ENCODE measurements around the gene ZNF451.
"Not testable (repeated sequence)": the region's sequence is repeated elsewhere in the genome, so short reads cannot be mapped to it uniquely, and the experiment has no call there.

The ZNF451 gene

GRCh38 chr6:57047859-57048258 is 42.1 kb upstream of the ZNF451 start:
- not testable (repeated sequence) for H3K27me3 ChIP-seq (ENCODE audit: insufficient read depth, low read length, poor library complexity, severe bottlenecking); H3F3A ChIP-seq (ENCODE audit: low read depth); H3K9me3 ChIP-seq (ENCODE audit: insufficient read depth, low read depth, low read length); H3K9me2 ChIP-seq (replicated peaks; ENCODE audit: low read depth, low read length); H2AFZ ChIP-seq (ENCODE audit: low read length)
- H3K4me1 ChIP-seq (ENCODE audit: insufficient read depth, low read length, poor library complexity, severe bottlenecking), result peaks cover 34% of the 10 kb centered on the region
- peaks cover 39% of the 10 kb centered on the region for H4K20me1 ChIP-seq (ENCODE audit: insufficient read depth, low read length, poor library complexity, severe bottlenecking)
- peak overlapping the region; percentile 79 for H3K4me2 ChIP-seq (ENCODE audit: low read depth, low read length, poor library complexity, severe bottlenecking)
- H3K36me3 ChIP-seq (ENCODE audit: insufficient read depth, low read length), result peaks cover 22% of the 10 kb centered on the region
- H3K79me2 ChIP-seq (ENCODE audit: insufficient read depth, low read length), result peaks cover 42% of the 10 kb centered on the region
- peak overlapping the region; percentile 59 for H3K9ac ChIP-seq (ENCODE audit: low read depth, low read length, poor library complexity, severe bottlenecking)
- peak overlapping the region; percentile 73 for H3K4me3 ChIP-seq (ENCODE audit: low read length, poor library complexity, severe bottlenecking)

- TF ChIP-seq EZH2phosphoT487 (IDR thresholded peaks at IDR 0.05; ENCODE audit: borderline replicate concordance), result no peak
- TF ChIP-seq, protein P1, sequence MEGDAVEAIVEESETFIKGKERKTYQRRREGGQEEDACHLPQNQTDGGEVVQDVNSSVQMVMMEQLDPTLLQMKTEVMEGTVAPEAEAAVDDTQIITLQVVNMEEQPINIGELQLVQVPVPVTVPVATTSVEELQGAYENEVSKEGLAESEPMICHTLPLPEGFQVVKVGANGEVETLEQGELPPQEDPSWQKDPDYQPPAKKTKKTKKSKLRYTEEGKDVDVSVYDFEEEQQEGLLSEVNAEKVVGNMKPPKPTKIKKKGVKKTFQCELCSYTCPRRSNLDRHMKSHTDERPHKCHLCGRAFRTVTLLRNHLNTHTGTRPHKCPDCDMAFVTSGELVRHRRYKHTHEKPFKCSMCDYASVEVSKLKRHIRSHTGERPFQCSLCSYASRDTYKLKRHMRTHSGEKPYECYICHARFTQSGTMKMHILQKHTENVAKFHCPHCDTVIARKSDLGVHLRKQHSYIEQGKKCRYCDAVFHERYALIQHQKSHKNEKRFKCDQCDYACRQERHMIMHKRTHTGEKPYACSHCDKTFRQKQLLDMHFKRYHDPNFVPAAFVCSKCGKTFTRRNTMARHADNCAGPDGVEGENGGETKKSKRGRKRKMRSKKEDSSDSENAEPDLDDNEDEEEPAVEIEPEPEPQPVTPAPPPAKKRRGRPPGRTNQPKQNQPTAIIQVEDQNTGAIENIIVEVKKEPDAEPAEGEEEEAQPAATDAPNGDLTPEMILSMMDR (conservative IDR thresholded peaks at IDR 0.05; ENCODE audit: low read length), result no peak
- H3K36me3 ChIP-seq (ENCODE audit: insufficient read depth, low read length), result peaks cover 30% of the 10 kb centered on the region
- H3K9me2 ChIP-seq (replicated peaks; ENCODE audit: low read depth, low read length), result no peaks in the 10 kb centered on the region
- no peak overlapping the region for H2AFZ ChIP-seq (ENCODE audit: low read length)
- peak overlapping the region; percentile 73 for H3K4me3 ChIP-seq (ENCODE audit: low read length, poor library complexity, severe bottlenecking)
- no peaks in the 10 kb centered on the region for H3F3A ChIP-seq (ENCODE audit: low read depth)
- H3K4me2 ChIP-seq (ENCODE audit: low read depth, low read length, poor library complexity, severe bottlenecking), result peak overlapping the region; percentile 79
- H3K27me3 ChIP-seq (ENCODE audit: insufficient read depth, low read length, poor library complexity, severe bottlenecking), result no peaks in the 10 kb centered on the region
- H3K4me1 ChIP-seq (ENCODE audit: insufficient read depth, low read length, poor library complexity, severe bottlenecking), result peaks cover 34% of the 10 kb centered on the region
- no peaks in the 10 kb centered on the region for H3K9me3 ChIP-seq (ENCODE audit: insufficient read depth, low read depth, low read length)
- peaks cover 45% of the 10 kb centered on the region for H4K20me1 ChIP-seq (ENCODE audit: insufficient read depth, low read length, poor library complexity, severe bottlenecking)
- peaks cover 42% of the 10 kb centered on the region for H3K79me2 ChIP-seq (ENCODE audit: insufficient read depth, low read length)
- H3K9ac ChIP-seq (ENCODE audit: low read depth, low read length, poor library complexity, severe bottlenecking), result peak overlapping the region; percentile 59
Measured at GRCh38 chr6:57048577-57048976, 41.4 kb upstream of the ZNF451 start.

- H3K9me3 ChIP-seq (ENCODE audit: insufficient read depth, low read depth, low read length), result no peaks in the 10 kb centered on the region
- no peaks in the 10 kb centered on the region for H3K27me3 ChIP-seq (ENCODE audit: insufficient read depth, low read length, poor library complexity, severe bottlenecking)
- H4K20me1 ChIP-seq (ENCODE audit: insufficient read depth, low read length, poor library complexity, severe bottlenecking), result no peaks in the 10 kb centered on the region
- TF ChIP-seq, protein P1 (conservative IDR thresholded peaks at IDR 0.05; ENCODE audit: low read length), result no peak
- no peaks in the 10 kb centered on the region for H3F3A ChIP-seq (ENCODE audit: low read depth)
- no peak overlapping the region for H3K4me2 ChIP-seq (ENCODE audit: low read depth, low read length, poor library complexity, severe bottlenecking)
- no peak overlapping the region for H3K4me3 ChIP-seq (ENCODE audit: low read length, poor library complexity, severe bottlenecking)
- H3K79me2 ChIP-seq (ENCODE audit: insufficient read depth, low read length), result no peaks in the 10 kb centered on the region
- no peaks in the 10 kb centered on the region for H3K9me2 ChIP-seq (replicated peaks; ENCODE audit: low read depth, low read length)
- no peak overlapping the region for H3K9ac ChIP-seq (ENCODE audit: low read depth, low read length, poor library complexity, severe bottlenecking)
- no peak overlapping the region for H2AFZ ChIP-seq (ENCODE audit: low read length)
- peaks cover 6% of the 10 kb centered on the region; the same call in 1 of the 2 replicates for H3K36me3 ChIP-seq (ENCODE audit: insufficient read depth, low read length)
- H3K4me1 ChIP-seq (ENCODE audit: insufficient read depth, low read length, poor library complexity, severe bottlenecking), result no peaks in the 10 kb centered on the region
Measured at GRCh38 chr6:57063847-57064246, 26.1 kb upstream of the ZNF451 start.

DNA sequence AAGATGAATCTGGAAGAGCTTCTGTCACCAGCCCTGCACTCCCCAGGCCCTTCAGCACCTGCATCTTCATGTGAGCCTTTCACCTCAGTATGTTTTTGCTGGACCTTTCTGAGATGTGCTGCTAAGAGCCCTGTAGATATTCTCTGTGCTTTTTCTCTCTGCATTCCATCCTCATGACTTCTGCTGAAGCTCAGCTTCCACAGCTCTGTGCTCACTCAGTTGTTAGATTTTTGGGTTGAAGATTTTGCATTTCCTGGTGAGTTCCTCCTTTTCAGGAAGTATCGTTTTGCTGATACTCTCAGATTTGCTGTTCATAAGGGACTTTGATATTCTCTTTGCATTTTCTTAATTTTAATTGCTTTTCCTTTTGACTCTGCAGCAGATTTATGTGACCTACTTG is 25.2 kb upstream of the ZNF451 start:
- H3K4me3 ChIP-seq (ENCODE audit: low read length, poor library complexity, severe bottlenecking), result no peak overlapping the region
- no peak overlapping the region for H2AFZ ChIP-seq (ENCODE audit: low read length)
- peaks cover 6% of the 10 kb centered on the region; the same call in 1 of the 2 replicates for H3K36me3 ChIP-seq (ENCODE audit: insufficient read depth, low read length)
- H3F3A ChIP-seq (ENCODE audit: low read depth), result no peaks in the 10 kb centered on the region
- no peak overlapping the region for H3K4me2 ChIP-seq (ENCODE audit: low read depth, low read length, poor library complexity, severe bottlenecking)
- H3K9me3 ChIP-seq (ENCODE audit: insufficient read depth, low read depth, low read length), result no peaks in the 10 kb centered on the region
- TF ChIP-seq, protein P1 (conservative IDR thresholded peaks at IDR 0.05; ENCODE audit: low read length), result no peak
- TF ChIP-seq EZH2phosphoT487 (IDR thresholded peaks at IDR 0.05; ENCODE audit: borderline replicate concordance), result no peak
- no peaks in the 10 kb centered on the region for H3K27me3 ChIP-seq (ENCODE audit: insufficient read depth, low read length, poor library complexity, severe bottlenecking)
- no peaks in the 10 kb centered on the region for H4K20me1 ChIP-seq (ENCODE audit: insufficient read depth, low read length, poor library complexity, severe bottlenecking)
- H3K79me2 ChIP-seq (ENCODE audit: insufficient read depth, low read length), result no peaks in the 10 kb centered on the region
- H3K9me2 ChIP-seq (replicated peaks; ENCODE audit: low read depth, low read length), result no peaks in the 10 kb centered on the region
- no peaks in the 10 kb centered on the region for H3K4me1 ChIP-seq (ENCODE audit: insufficient read depth, low read length, poor library complexity, severe bottlenecking)
- no peak overlapping the region for H3K9ac ChIP-seq (ENCODE audit: low read depth, low read length, poor library complexity, severe bottlenecking)
